AG04449 (cell line): ENCODE measurements around the gene BHLHE41.

Experiments used
- CTCF ChIA-PET: fragments of 350-600 bp; formaldehyde crosslinking; extraction: SDS; loops from one replicate; lab custom pipeline; 2021; ENCODE audit warnings: antibody characterized with exemption; lab: Yijun Ruan, JAX
- POLR2A ChIA-PET: fragments of 400-600, 350-600 bp; formaldehyde crosslinking; extraction: SDS; loops from one replicate; lab custom pipeline; 2020; ENCODE audit warnings: antibody characterized with exemption, inconsistent platforms; lab: Yijun Ruan, JAX
- DNase-seq: peaks from one replicate; pipeline ENCODE4 v3.0.0-alpha.2; 2010; ENCODE audit warnings: low read depth, low spot score
- H3K4me3 ChIP-seq: 2 replicates; pipeline ENCODE4 v1.5.1; 2011; ENCODE audit warnings: low read depth, mild to moderate bottlenecking, control low read depth, low read length
- TF ChIP-seq, protein P1 (sequence below): IDR thresholded peaks from one replicate; pipeline ENCODE4 v1.5.1; 2011; ENCODE audit warnings: mild to moderate bottlenecking, moderate library complexity, low read length, control low read depth, inconsistent platforms; ENCODE audit not compliant: insufficient read depth; ENCODE audit errors: missing control alignments

Gene BHLHE41

DNA sequence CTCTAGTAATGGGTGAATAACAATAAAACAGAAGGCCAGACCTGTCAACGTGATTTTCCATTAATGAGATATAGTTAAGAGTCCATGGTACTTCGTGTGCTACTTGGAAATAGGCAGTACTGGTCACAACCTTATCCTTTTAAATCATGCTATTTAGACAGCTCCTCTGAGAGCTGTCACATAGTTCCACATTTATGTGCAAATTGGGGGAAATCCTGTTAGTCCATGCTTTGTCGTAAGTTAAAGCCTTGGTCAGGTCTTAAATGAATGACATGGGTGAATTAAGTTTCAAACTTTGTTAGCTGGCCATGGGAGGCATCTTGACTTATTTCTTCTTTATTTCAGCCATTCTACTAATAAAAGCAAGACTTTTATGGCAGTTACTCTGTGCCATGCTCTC lies 11.9 kb upstream of the BHLHE41 start:
- DNase-seq, result no peak
- CTCF ChIA-PET, result interaction anchor here (1.2 to 1.3 kb wide), 2 partner anchors 9 to 21 kb away, joined by 3 read pairs; no protein-coding TSS in a partner anchor

DNA sequence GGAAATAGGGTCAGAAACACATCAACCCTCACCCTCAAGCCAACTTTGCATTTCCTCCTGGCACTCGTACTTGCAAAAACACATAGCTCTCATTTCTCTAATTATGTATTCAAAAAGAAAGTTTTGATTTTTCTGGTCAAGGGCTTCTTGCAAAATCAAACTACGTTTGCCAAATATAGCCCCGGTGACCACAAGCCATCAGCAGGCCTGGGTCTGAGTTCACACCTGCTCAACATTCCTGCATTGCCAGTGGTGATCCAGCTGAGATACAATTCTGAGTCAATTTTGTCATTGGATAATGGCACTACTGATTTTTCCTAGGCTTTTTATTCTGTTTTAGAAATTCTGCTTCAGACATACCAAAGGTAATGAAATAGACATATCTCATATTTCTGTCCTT lies 10.7 kb upstream of the BHLHE41 start:
- CTCF ChIA-PET, result interaction anchor here (1.0 to 2.5 kb wide), 4 partner anchors 8 to 516 kb away, joined by 4 to 9 read pairs (median 6); partner anchors contain the start of gene BHLHE41
- DNase-seq, result no peak
- POLR2A ChIA-PET, result no interaction called here
- H3K4me3 ChIP-seq, result no peak overlapping the region
- TF ChIP-seq, protein P1, sequence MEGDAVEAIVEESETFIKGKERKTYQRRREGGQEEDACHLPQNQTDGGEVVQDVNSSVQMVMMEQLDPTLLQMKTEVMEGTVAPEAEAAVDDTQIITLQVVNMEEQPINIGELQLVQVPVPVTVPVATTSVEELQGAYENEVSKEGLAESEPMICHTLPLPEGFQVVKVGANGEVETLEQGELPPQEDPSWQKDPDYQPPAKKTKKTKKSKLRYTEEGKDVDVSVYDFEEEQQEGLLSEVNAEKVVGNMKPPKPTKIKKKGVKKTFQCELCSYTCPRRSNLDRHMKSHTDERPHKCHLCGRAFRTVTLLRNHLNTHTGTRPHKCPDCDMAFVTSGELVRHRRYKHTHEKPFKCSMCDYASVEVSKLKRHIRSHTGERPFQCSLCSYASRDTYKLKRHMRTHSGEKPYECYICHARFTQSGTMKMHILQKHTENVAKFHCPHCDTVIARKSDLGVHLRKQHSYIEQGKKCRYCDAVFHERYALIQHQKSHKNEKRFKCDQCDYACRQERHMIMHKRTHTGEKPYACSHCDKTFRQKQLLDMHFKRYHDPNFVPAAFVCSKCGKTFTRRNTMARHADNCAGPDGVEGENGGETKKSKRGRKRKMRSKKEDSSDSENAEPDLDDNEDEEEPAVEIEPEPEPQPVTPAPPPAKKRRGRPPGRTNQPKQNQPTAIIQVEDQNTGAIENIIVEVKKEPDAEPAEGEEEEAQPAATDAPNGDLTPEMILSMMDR, result no peak

More for the DNA sequence above, 11.9 kb upstream of the BHLHE41 start:
- H3K4me3 ChIP-seq, result no peak overlapping the region
- TF ChIP-seq, protein P1, result no peak
- POLR2A ChIA-PET, result no interaction called here

DNA sequence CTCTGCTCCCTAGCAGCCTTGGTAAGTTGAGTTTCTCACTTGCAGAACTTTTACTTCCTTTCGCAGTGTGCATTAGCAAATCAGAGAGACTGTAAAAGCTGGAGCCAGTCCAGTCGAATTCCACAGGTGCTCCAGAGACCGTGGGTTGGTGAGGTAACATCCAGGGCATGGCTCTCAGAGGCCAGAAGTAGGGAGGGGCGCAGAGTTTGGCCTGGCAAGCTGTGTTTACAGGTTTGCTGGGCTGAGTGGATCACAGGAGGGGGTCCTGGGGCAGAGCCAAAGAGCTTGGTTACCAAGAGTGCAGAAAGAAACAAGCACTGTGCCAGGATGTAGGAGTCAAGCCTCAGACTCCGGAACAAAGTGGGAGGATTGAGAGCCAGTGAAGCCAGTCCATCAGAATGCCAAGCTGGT lies 10.2 kb upstream of the BHLHE41 start:
- DNase-seq, result no peak
- H3K4me3 ChIP-seq, result no peak overlapping the region
- TF ChIP-seq, protein P1, result no peak
- CTCF ChIA-PET, result interaction anchor here (1.0 to 2.5 kb wide), 4 partner anchors 8 to 517 kb away, joined by 4 to 9 read pairs (median 6); partner anchors contain the start of gene BHLHE41
- POLR2A ChIA-PET, result no interaction called here

DNA sequence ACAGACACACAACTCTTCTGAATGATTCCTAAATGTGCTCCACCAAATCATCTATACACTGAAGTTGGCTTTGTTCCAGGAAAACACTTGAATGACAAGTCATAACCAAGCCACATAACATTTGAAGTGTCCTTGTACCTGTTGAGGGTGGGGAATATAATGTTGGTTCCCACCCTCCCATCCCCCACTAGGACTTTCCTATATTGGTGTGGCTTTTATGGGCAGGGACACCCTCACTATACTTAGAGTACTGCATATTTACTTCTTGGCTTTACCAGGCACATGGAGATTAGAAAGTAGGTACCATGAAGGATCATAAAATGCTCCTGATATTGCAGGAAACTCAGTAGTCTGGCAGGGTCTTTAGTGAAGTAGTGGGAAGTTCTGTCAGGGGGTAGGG lies 9.7 kb upstream of the BHLHE41 start:
- DNase-seq, result no peak
- CTCF ChIA-PET, result interaction anchor here (1.1 to 2.5 kb wide), 3 partner anchors 9 to 15 kb away, joined by 4 to 9 read pairs (median 8); partner anchors contain the start of gene BHLHE41
- H3K4me3 ChIP-seq, result no peak overlapping the region

DNA sequence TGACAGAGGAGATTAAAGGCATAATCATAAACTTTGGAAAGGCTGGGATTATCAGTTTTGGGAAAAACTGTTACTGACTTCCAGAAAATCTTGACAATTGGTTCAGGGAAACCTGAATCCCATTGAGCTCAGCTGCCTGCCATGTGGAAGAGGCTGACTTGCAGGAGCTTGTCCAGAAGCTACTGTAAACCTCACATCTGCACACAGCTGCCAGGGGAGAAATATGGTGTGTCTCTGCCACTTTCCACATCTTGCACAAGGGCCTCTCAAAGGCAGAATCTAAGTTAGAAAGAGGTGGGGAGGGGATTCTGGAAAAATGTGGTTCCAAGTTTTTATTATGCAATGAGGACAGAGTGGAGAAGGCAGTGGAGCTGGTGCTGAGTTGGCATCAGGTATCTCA lies 8.7 kb upstream of the BHLHE41 start:
- no peak overlapping the region for H3K4me3 ChIP-seq
- DNase-seq, result no peak
- TF ChIP-seq, protein P1, result no peak
- ChIA-PET POLR2A (no interaction called here), CTCF (interaction anchor here (1.5 to 2.5 kb wide), 3 partner anchors 9 to 17 kb away, joined by 4 to 9 read pairs (median 5); partner anchors contain the start of gene BHLHE41)

More for the DNA sequence above, 9.7 kb upstream of the BHLHE41 start:
- POLR2A ChIA-PET, result no interaction called here
- TF ChIP-seq, protein P1, result no peak

DNA sequence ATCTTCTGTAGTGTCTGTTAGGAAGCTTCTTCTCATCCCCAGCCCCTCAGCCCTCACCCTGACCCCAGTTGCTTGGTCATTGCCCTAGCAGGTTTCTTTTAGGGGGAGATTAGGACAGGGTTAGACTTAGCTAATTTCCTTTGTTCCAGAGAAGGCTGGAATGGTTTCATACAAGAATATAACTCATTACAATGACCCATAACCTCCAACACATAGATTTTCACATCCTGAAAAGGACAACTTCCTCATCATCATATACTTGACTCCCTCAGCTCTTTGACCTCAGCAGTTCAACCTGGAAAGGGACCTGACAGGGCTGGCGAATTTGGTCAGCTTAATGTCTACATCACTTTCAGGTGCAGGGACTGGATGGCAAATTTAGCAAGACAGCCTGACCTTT lies 8.0 kb upstream of the BHLHE41 start:
- no peak overlapping the region for H3K4me3 ChIP-seq
- ChIA-PET CTCF (interaction anchor here (1.2 to 1.6 kb wide), 5 partner anchors 10 to 21 kb away, joined by 4 to 6 read pairs (median 4); no protein-coding TSS in a partner anchor), POLR2A (no interaction called here)
- DNase-seq, result no peak
- TF ChIP-seq, protein P1, result no peak
